BJ (cell line): ENCODE data around the gene DNAH2. TPM values are rescaled to one million over a fixed set of nuclear protein-coding genes. Genes with fewer than 3 reads are reported as not detected.
A peak's percentile ranks its signal among the peaks of the same experiment; 100 is the strongest.

Experiments used
- CTCF ChIA-PET: fragments of 350-600 bp; formaldehyde crosslinking; extraction: SDS; loops from one replicate; lab custom pipeline; 2021; ENCODE audit warnings: antibody characterized with exemption, inconsistent platforms; lab: Yijun Ruan, JAX
- POLR2A ChIA-PET: fragments of 300-600 bp; sonication (Branson Sonifier 250); formaldehyde crosslinking; extraction: SDS; loops from one replicate; lab custom pipeline; 2021; ENCODE audit warnings: antibody characterized with exemption; lab: Charles Lee
- DNase-seq: peaks from one replicate; pipeline ENCODE4 v3.0.0-alpha.2; 2011; ENCODE audit warnings: low read depth
- H3K27me3 ChIP-seq: 2 replicates; pipeline ENCODE4 v1.6.0; 2011; ENCODE audit warnings: low read length; ENCODE audit not compliant: control insufficient read depth, insufficient read depth
- H3K36me3 ChIP-seq: 2 replicates; pipeline ENCODE4 v1.5.1; 2011; ENCODE audit warnings: low read length; ENCODE audit not compliant: control insufficient read depth, insufficient read depth
- H3K4me3 ChIP-seq: 2 replicates; pipeline ENCODE4 v1.5.1; 2011; ENCODE audit warnings: low read depth, mild to moderate bottlenecking, control low read depth, low read length
- CTCF ChIP-seq: IDR thresholded peaks from 2 replicates; pipeline ENCODE4 v1.5.1; 2011; ENCODE audit warnings: low read depth, mild to moderate bottlenecking, control low read depth, inconsistent platforms, low read length, moderate library complexity; ENCODE audit not compliant: insufficient read depth
- polyA plus RNA-seq: library from polyadenylated mRNA; depleted of rRNA; stranded (reverse); fragments of >200 nt; gene quantifications from 2 replicates; pipeline ENCODE4 v1.2.3, GENCODE V29; 2011

Gene DNAH2
- polyA plus RNA-seq, 1 experiment = 0.10 TPM

GRCh38 chr17:7704601-7705268 lies 12.8 kb upstream of the DNAH2 start, which contains the start of gene EFNB3:
EFNB3 (plus strand) TSS chr17:7705202; CDS start chr17:7705599, 397 bp downstream.
- ChIA-PET CTCF (interaction anchor here (0.5 to 1.2 kb wide), 4 partner anchors 10 to 119 kb away, joined by 3 to 4 read pairs (median 3); no protein-coding TSS in a partner anchor), POLR2A (no interaction called here)
- TF ChIP-seq CTCF = no peak
- Histone ChIP-seq H3K36me3 (peaks cover 4% of the 10 kb centered on the region; the same call in 1 of the 2 replicates), H3K27me3 (peaks cover 16% of the 10 kb centered on the region), H3K4me3 (peak within 1 kb of the TSS; percentile 52)
- DNase-seq = no peak

- Histone ChIP-seq H3K4me3 (peak overlapping the region; percentile 52), H3K36me3 (peaks cover 4% of the 10 kb centered on the region; the same call in 1 of the 2 replicates), H3K27me3 (peaks cover 16% of the 10 kb centered on the region)
- no peak for DNase-seq
- CTCF ChIA-PET = interaction anchor here (0.8 to 1.5 kb wide), 6 partner anchors 9 to 35 kb away, joined by 3 to 6 read pairs (median 3); partner anchors contain the start of gene WRAP53
- POLR2A ChIA-PET = no interaction called here
- no peak for TF ChIP-seq CTCF
These were observed 12.0 kb upstream of the DNAH2 start for GRCh38 chr17:7705269-7706255.

- H3K36me3 ChIP-seq = peaks cover 4% of the 10 kb centered on the region; the same call in 1 of the 2 replicates
- POLR2A ChIA-PET = no interaction called here
- no peak overlapping the region for H3K4me3 ChIP-seq
- H3K27me3 ChIP-seq = peaks cover 20% of the 10 kb centered on the region
- CTCF ChIA-PET = interaction anchor here (0.7 to 1.5 kb wide), 4 partner anchors 10 to 19 kb away, joined by 3 to 6 read pairs (median 3); partner anchors contain the start of genes TP53 and WRAP53
- DNase-seq = no peak
- TF ChIP-seq CTCF = no peak
These were observed 10.8 kb upstream of the DNAH2 start for GRCh38 chr17:7706631-7707354.

- no peak for TF ChIP-seq CTCF
- H3K27me3 ChIP-seq = peaks cover 23% of the 10 kb centered on the region
- ChIA-PET CTCF (no interaction called here), POLR2A (no interaction called here)
- H3K4me3 ChIP-seq = no peak overlapping the region
- DNase-seq = no peak
- H3K36me3 ChIP-seq = peaks cover 2% of the 10 kb centered on the region; the same call in 1 of the 2 replicates
These were observed 10.1 kb upstream of the DNAH2 start for GRCh38 chr17:7707446-7707845.
